HepG2 (cell line): ENCODE data around the gene KSR1. TPM values are rescaled to one million over a fixed set of nuclear protein-coding genes. Genes with fewer than 3 reads are reported as not detected.

Experiments
- CREB1 ChIP-seq, 2 experiments: fragments of 450-650 bp in 1 of 2; IDR thresholded peaks; 2 replicates each; pipeline ENCODE4 v1.6.1; 2016 to 2017; ENCODE audit warnings: control low read depth in 1 of 2, mild to moderate bottlenecking in 1 of 2, missing compliant biosample characterization in 1 of 2, missing genetic modification characterization in 1 of 2
- E2F5 ChIP-seq: sonication (generic); formaldehyde crosslinking; conservative IDR thresholded peaks from 2 replicates; pipeline ENCODE4 v1.4.0; 2020; ENCODE audit warnings: missing genetic modification reagents
- ETV6 ChIP-seq: sonication (generic); formaldehyde crosslinking; conservative IDR thresholded peaks from 2 replicates; pipeline ENCODE4 v1.4.0; 2020; ENCODE audit warnings: missing genetic modification reagents
- FOSL1 ChIP-seq: sonication (generic); formaldehyde crosslinking; IDR thresholded peaks from 2 replicates; pipeline ENCODE4 v1.9.0; 2021; ENCODE audit warnings: missing genetic modification reagents, borderline replicate concordance
- ISL2 ChIP-seq: sonication (generic); formaldehyde crosslinking; IDR thresholded peaks from 2 replicates; pipeline ENCODE4 v1.5.0; 2020; ENCODE audit warnings: missing genetic modification reagents
- KLF12 ChIP-seq: sonication (generic); formaldehyde crosslinking; IDR thresholded peaks from 2 replicates; pipeline ENCODE4 v1.4.0; 2020; ENCODE audit warnings: missing genetic modification reagents, borderline replicate concordance
- NFKBIZ ChIP-seq: IDR thresholded peaks from 2 replicates; pipeline ENCODE4 v1.6.1; 2018; ENCODE audit warnings: missing genetic modification reagents, missing compliant biosample characterization
- POLR2AphosphoS2 ChIP-seq: IDR thresholded peaks from 2 replicates; pipeline ENCODE4 v1.6.1; 2011; ENCODE audit warnings: low read depth, low read length, improper control_type of control experiment
- POLR2G ChIP-seq: fragments of 200-400 bp; formaldehyde crosslinking; IDR thresholded peaks from 2 replicates; pipeline ENCODE4 v1.6.1; 2018; ENCODE audit warnings: mild to moderate bottlenecking, low read depth, low read length, moderate library complexity
- RBFOX2 ChIP-seq: fragments of 200-400 bp; formaldehyde crosslinking; IDR thresholded peaks from 2 replicates; pipeline ENCODE4 v1.6.1; 2017; ENCODE audit warnings: low read depth, mild to moderate bottlenecking, low read length
- ZNF326 ChIP-seq: sonication (generic); formaldehyde crosslinking; IDR thresholded peaks from 2 replicates; pipeline ENCODE4 v1.4.0; 2020; ENCODE audit warnings: missing genetic modification reagents, borderline replicate concordance
- ZNF367 ChIP-seq: sonication (generic); formaldehyde crosslinking; IDR thresholded peaks from 2 replicates; pipeline ENCODE4 v1.4.0; 2020; ENCODE audit warnings: missing genetic modification reagents, borderline replicate concordance
- polyA plus RNA-seq, 8 experiments: library from polyadenylated mRNA; depleted of rRNA in 3 of 8; stranded (reverse) in 7 of 8; unstranded in 1 of 8; fragments of >200 nt; fragmentation: Illumina TruSeq in 4 of 8; extraction: Trizol in 4 of 8; gene quantifications; 2 replicates each; pipeline versions ENCODE4 v1.2.1 to v1.2.3, GENCODE V29; 2011 to 2016; ENCODE audit warnings: low read depth in 4 of 8, missing spikeins in 1 of 8, mixed read lengths in 1 of 8; ENCODE audit not compliant: insufficient read depth in 1 of 8
- total RNA-seq, 5 experiments: library from RNA; depleted of rRNA; stranded (reverse); fragments of >200 nt; fragmentation: Illumina TruSeq; extraction: Trizol; gene quantifications; 2 replicates each; pipeline ENCODE4 v1.2.3, GENCODE V29; 2016; ENCODE audit warnings: low read depth in 1 of 5
- TF ChIP-seq, protein P1 (sequence below): IDR thresholded peaks from 2 replicates; pipeline ENCODE4 v1.6.1; 2012; ENCODE audit warnings: low read length, improper control_type of control experiment
- TF ChIP-seq, protein P2 (sequence below): sonication (generic); formaldehyde crosslinking; IDR thresholded peaks from 2 replicates; pipeline ENCODE4 v1.5.1; 2020; ENCODE audit warnings: missing genetic modification reagents, mild to moderate bottlenecking, borderline replicate concordance
- TF ChIP-seq, protein P3 (sequence below): sonication (generic); formaldehyde crosslinking; IDR thresholded peaks from 2 replicates; pipeline ENCODE4 v1.4.0; 2020; ENCODE audit warnings: missing genetic modification reagents
- TF ChIP-seq, protein P4 (sequence below): sonication (generic); formaldehyde crosslinking; IDR thresholded peaks from 2 replicates; pipeline ENCODE4 v1.5.1; 2020; ENCODE audit warnings: mild to moderate bottlenecking, moderate library complexity, missing genetic modification reagents
- TF ChIP-seq, protein P5 (sequence below): sonication (generic); formaldehyde crosslinking; IDR thresholded peaks from 2 replicates; pipeline ENCODE4 v1.4.0; 2020; ENCODE audit warnings: mild to moderate bottlenecking, missing genetic modification reagents

Gene KSR1
- total and polyA plus RNA-seq, 2 of the 13 experiments (the other 11 are each of a cell fraction or from before 2014, with no cell fraction given) = 10.1 to 16.6 TPM

GRCh38 chr17:27520491-27521185 lies 64.4 kb downstream of the KSR1 start (continued):
- TF ChIP-seq E2F5 (CRISPR knock-in tag) = no peak
- no peak for TF ChIP-seq ZNF326 (CRISPR knock-in tag)
- no peak for TF ChIP-seq CREB1 (IDR thresholded peaks at IDR 0.05)
- no peak for TF ChIP-seq CREB1 (CRISPR knock-in tag; IDR thresholded peaks at IDR 0.05)
- no peak for TF ChIP-seq NFKBIZ (CRISPR knock-in tag)
- TF ChIP-seq, protein P1, sequence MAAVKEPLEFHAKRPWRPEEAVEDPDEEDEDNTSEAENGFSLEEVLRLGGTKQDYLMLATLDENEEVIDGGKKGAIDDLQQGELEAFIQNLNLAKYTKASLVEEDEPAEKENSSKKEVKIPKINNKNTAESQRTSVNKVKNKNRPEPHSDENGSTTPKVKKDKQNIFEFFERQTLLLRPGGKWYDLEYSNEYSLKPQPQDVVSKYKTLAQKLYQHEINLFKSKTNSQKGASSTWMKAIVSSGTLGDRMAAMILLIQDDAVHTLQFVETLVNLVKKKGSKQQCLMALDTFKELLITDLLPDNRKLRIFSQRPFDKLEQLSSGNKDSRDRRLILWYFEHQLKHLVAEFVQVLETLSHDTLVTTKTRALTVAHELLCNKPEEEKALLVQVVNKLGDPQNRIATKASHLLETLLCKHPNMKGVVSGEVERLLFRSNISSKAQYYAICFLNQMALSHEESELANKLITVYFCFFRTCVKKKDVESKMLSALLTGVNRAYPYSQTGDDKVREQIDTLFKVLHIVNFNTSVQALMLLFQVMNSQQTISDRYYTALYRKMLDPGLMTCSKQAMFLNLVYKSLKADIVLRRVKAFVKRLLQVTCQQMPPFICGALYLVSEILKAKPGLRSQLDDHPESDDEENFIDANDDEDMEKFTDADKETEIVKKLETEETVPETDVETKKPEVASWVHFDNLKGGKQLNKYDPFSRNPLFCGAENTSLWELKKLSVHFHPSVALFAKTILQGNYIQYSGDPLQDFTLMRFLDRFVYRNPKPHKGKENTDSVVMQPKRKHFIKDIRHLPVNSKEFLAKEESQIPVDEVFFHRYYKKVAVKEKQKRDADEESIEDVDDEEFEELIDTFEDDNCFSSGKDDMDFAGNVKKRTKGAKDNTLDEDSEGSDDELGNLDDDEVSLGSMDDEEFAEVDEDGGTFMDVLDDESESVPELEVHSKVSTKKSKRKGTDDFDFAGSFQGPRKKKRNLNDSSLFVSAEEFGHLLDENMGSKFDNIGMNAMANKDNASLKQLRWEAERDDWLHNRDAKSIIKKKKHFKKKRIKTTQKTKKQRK = no peak
- TF ChIP-seq, protein P2, sequence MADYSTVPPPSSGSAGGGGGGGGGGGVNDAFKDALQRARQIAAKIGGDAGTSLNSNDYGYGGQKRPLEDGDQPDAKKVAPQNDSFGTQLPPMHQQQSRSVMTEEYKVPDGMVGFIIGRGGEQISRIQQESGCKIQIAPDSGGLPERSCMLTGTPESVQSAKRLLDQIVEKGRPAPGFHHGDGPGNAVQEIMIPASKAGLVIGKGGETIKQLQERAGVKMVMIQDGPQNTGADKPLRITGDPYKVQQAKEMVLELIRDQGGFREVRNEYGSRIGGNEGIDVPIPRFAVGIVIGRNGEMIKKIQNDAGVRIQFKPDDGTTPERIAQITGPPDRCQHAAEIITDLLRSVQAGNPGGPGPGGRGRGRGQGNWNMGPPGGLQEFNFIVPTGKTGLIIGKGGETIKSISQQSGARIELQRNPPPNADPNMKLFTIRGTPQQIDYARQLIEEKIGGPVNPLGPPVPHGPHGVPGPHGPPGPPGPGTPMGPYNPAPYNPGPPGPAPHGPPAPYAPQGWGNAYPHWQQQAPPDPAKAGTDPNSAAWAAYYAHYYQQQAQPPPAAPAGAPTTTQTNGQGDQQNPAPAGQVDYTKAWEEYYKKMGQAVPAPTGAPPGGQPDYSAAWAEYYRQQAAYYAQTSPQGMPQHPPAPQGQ (CRISPR knock-in tag) = no peak
- TF ChIP-seq, protein P3, sequence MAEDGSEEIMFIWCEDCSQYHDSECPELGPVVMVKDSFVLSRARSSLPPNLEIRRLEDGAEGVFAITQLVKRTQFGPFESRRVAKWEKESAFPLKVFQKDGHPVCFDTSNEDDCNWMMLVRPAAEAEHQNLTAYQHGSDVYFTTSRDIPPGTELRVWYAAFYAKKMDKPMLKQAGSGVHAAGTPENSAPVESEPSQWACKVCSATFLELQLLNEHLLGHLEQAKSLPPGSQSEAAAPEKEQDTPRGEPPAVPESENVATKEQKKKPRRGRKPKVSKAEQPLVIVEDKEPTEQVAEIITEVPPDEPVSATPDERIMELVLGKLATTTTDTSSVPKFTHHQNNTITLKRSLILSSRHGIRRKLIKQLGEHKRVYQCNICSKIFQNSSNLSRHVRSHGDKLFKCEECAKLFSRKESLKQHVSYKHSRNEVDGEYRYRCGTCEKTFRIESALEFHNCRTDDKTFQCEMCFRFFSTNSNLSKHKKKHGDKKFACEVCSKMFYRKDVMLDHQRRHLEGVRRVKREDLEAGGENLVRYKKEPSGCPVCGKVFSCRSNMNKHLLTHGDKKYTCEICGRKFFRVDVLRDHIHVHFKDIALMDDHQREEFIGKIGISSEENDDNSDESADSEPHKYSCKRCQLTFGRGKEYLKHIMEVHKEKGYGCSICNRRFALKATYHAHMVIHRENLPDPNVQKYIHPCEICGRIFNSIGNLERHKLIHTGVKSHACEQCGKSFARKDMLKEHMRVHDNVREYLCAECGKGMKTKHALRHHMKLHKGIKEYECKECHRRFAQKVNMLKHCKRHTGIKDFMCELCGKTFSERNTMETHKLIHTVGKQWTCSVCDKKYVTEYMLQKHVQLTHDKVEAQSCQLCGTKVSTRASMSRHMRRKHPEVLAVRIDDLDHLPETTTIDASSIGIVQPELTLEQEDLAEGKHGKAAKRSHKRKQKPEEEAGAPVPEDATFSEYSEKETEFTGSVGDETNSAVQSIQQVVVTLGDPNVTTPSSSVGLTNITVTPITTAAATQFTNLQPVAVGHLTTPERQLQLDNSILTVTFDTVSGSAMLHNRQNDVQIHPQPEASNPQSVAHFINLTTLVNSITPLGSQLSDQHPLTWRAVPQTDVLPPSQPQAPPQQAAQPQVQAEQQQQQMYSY = no peak
- no peak for TF ChIP-seq POLR2AphosphoS2
- TF ChIP-seq KLF12 (CRISPR knock-in tag) = no peak
- no peak for TF ChIP-seq RBFOX2
- no peak for TF ChIP-seq ISL2
- TF ChIP-seq POLR2G = peak; percentile 26; the same call in 1 of the 2 replicates
- TF ChIP-seq ZNF367 (CRISPR knock-in tag) = no peak
- no peak for TF ChIP-seq ETV6
- TF ChIP-seq, protein P4, sequence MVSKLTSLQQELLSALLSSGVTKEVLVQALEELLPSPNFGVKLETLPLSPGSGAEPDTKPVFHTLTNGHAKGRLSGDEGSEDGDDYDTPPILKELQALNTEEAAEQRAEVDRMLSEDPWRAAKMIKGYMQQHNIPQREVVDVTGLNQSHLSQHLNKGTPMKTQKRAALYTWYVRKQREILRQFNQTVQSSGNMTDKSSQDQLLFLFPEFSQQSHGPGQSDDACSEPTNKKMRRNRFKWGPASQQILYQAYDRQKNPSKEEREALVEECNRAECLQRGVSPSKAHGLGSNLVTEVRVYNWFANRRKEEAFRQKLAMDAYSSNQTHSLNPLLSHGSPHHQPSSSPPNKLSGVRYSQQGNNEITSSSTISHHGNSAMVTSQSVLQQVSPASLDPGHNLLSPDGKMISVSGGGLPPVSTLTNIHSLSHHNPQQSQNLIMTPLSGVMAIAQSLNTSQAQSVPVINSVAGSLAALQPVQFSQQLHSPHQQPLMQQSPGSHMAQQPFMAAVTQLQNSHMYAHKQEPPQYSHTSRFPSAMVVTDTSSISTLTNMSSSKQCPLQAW = 0 out of 2 replicates have a peak, but pooled peaks have one; percentile 24
- TF ChIP-seq, protein P5, sequence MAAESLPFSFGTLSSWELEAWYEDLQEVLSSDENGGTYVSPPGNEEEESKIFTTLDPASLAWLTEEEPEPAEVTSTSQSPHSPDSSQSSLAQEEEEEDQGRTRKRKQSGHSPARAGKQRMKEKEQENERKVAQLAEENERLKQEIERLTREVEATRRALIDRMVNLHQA (CRISPR knock-in tag) = no peak
- no peak for TF ChIP-seq FOSL1 (CRISPR knock-in tag)
